Mesendoderm (in vitro differentiated cells): ENCODE results near the gene DGKB.

Experiments used
- DNase-seq: peaks from one replicate; pipeline ENCODE4 v3.0.0; 2013
- H2AK5ac ChIP-seq: 2 replicates; pipeline ENCODE4 v1.6.1; 2013; ENCODE audit warnings: low read length, inconsistent platforms
- H2BK120ac ChIP-seq: 2 replicates; pipeline ENCODE4 v1.6.1; 2013; ENCODE audit warnings: low read depth, mild to moderate bottlenecking, low read length, moderate library complexity, mixed read lengths
- H2BK15ac ChIP-seq: replicated peaks from 2 replicates; pipeline ENCODE4 v1.6.1; 2013; ENCODE audit warnings: low read depth, mild to moderate bottlenecking, moderate library complexity
- H2BK5ac ChIP-seq: 2 replicates; pipeline ENCODE4 v1.6.1; 2013; ENCODE audit warnings: low read length, inconsistent platforms
- H3K18ac ChIP-seq: 2 replicates; pipeline ENCODE4 v1.6.1; 2013; ENCODE audit warnings: mild to moderate bottlenecking, low read length, mixed read lengths
- H3K23ac ChIP-seq: one replicate; pipeline ENCODE4 v1.6.1; 2013; ENCODE audit warnings: low read length
- H3K27ac ChIP-seq: 2 replicates; pipeline ENCODE4 v1.5.1; 2013; ENCODE audit warnings: low read depth, mild to moderate bottlenecking, inconsistent platforms, low read length, moderate library complexity
- H3K27me3 ChIP-seq: 2 replicates; pipeline ENCODE4 v1.6.1; 2013; ENCODE audit warnings: low read length, control low read depth, mild to moderate bottlenecking, inconsistent platforms; ENCODE audit not compliant: insufficient read depth, poor library complexity
- H3K36me3 ChIP-seq: 2 replicates; pipeline ENCODE4 v1.6.1; 2013; ENCODE audit warnings: low read length, inconsistent platforms; ENCODE audit not compliant: control insufficient read depth, insufficient read depth
- H3K4ac ChIP-seq: one replicate; pipeline ENCODE4 v1.6.1; 2013; ENCODE audit warnings: low read depth, mild to moderate bottlenecking, low read length, moderate library complexity
- H3K4me1 ChIP-seq: 2 replicates; pipeline ENCODE4 v1.6.1; 2013; ENCODE audit warnings: low read depth, low read length, inconsistent platforms; ENCODE audit not compliant: control insufficient read depth
- H3K4me2 ChIP-seq: 2 replicates; pipeline ENCODE4 v1.6.1; 2013; ENCODE audit warnings: low read length
- H3K4me3 ChIP-seq: 2 replicates; pipeline ENCODE4 v1.5.1; 2013; ENCODE audit warnings: mild to moderate bottlenecking, low read length
- H3K56ac ChIP-seq: one replicate; pipeline ENCODE4 v1.6.1; 2013; ENCODE audit warnings: low read length
- H3K79me1 ChIP-seq: 2 replicates; pipeline ENCODE4 v1.6.1; 2013; ENCODE audit warnings: low read length, inconsistent platforms
- H3K79me2 ChIP-seq: 2 replicates; pipeline ENCODE4 v1.6.1; 2013; ENCODE audit warnings: mild to moderate bottlenecking, low read length; ENCODE audit not compliant: control insufficient read depth, insufficient read depth
- H3K9ac ChIP-seq: 2 replicates; pipeline ENCODE4 v1.6.1; 2013; ENCODE audit warnings: low read length, inconsistent platforms
- H4K5ac ChIP-seq: one replicate; pipeline ENCODE4 v1.6.1; 2013; ENCODE audit warnings: low read length
- H4K8ac ChIP-seq: one replicate; pipeline ENCODE4 v1.6.1; 2013; ENCODE audit warnings: low read depth, mild to moderate bottlenecking, control low read depth, low read length, moderate library complexity
- WGBS: extraction: QIAGEN DNeasy Blood & Tissue Kit; methylation state at CpG from one replicate; pipeline ENCODE4 v1.1.7; 2013; ENCODE audit warnings: low lambda C conversion rate, missing lambda C conversion rate; ENCODE audit not compliant: insufficient coverage; ENCODE audit errors: extremely low coverage; 5-methylcytosine and 5-hydroxymethylcytosine counted together

DGKB gene

GRCh38 chr7:14501436-14501835 lies 401.1 kb downstream of the DGKB start:
- H3K27me3 ChIP-seq = no peaks in the 10 kb centered on the region
- H3K56ac ChIP-seq = no peak overlapping the region
- no peaks in the 10 kb centered on the region for H3K79me1 ChIP-seq
- H3K9ac ChIP-seq = no peak overlapping the region
- no peak overlapping the region for H2BK15ac ChIP-seq
- no peak overlapping the region for H2BK120ac ChIP-seq
- H3K36me3 ChIP-seq = no peaks in the 10 kb centered on the region
- no peak overlapping the region for H4K8ac ChIP-seq
- H3K27ac ChIP-seq = no peak overlapping the region
- H2AK5ac ChIP-seq = no peak overlapping the region
- WGBS = no CpG with 5 or more reads among the region's 2 CpGs
- H3K23ac ChIP-seq = no peak overlapping the region
- H2BK5ac ChIP-seq = no peak overlapping the region
- no peaks in the 10 kb centered on the region for H3K4me1 ChIP-seq
- no peak overlapping the region for H3K4me2 ChIP-seq
- no peaks in the 10 kb centered on the region for H3K79me2 ChIP-seq
- no peak overlapping the region for H3K4me3 ChIP-seq
- no peak overlapping the region for H4K5ac ChIP-seq
- no peak for DNase-seq
- no peak overlapping the region for H3K18ac ChIP-seq
- no peak overlapping the region for H3K4ac ChIP-seq

- no peak overlapping the region for H2BK5ac ChIP-seq
- H3K27ac ChIP-seq = no peak overlapping the region
- no peak overlapping the region for H3K4ac ChIP-seq
- H3K9ac ChIP-seq = no peak overlapping the region
- WGBS = no CpG with 5 or more reads among the region's 1 CpG
- no peak overlapping the region for H4K8ac ChIP-seq
- H3K4me1 ChIP-seq = no peaks in the 10 kb centered on the region
- no peak for DNase-seq
- H3K79me2 ChIP-seq = no peaks in the 10 kb centered on the region
- no peak overlapping the region for H3K18ac ChIP-seq
- H3K23ac ChIP-seq = no peak overlapping the region
- no peak overlapping the region for H3K4me3 ChIP-seq
- no peaks in the 10 kb centered on the region for H3K27me3 ChIP-seq
- H3K56ac ChIP-seq = no peak overlapping the region
- no peak overlapping the region for H3K4me2 ChIP-seq
- no peak overlapping the region for H2BK120ac ChIP-seq
- H4K5ac ChIP-seq = no peak overlapping the region
- H2AK5ac ChIP-seq = no peak overlapping the region
- H2BK15ac ChIP-seq = no peak overlapping the region
- H3K36me3 ChIP-seq = no peaks in the 10 kb centered on the region
- H3K79me1 ChIP-seq = no peaks in the 10 kb centered on the region
Measured at GRCh38 chr7:14497390-14497789, 405.2 kb downstream of the DGKB start.

GRCh38 chr7:14495633-14496032 lies 406.9 kb downstream of the DGKB start:
- DNase-seq = no peak
- no peak overlapping the region for H3K56ac ChIP-seq
- no peak overlapping the region for H3K4me3 ChIP-seq
- H3K23ac ChIP-seq = no peak overlapping the region
- no peaks in the 10 kb centered on the region for H3K4me1 ChIP-seq
- no peak overlapping the region for H3K27ac ChIP-seq
- H3K4ac ChIP-seq = no peak overlapping the region
- no peak overlapping the region for H4K8ac ChIP-seq
- H2BK5ac ChIP-seq = no peak overlapping the region
- no peak overlapping the region for H2BK15ac ChIP-seq
- no peak overlapping the region for H2BK120ac ChIP-seq
- no peaks in the 10 kb centered on the region for H3K79me1 ChIP-seq
- no peaks in the 10 kb centered on the region for H3K27me3 ChIP-seq
- H3K18ac ChIP-seq = no peak overlapping the region
- no peak overlapping the region for H3K9ac ChIP-seq
- WGBS = no CpG with 5 or more reads among the region's 2 CpGs
- no peaks in the 10 kb centered on the region for H3K36me3 ChIP-seq
- H2AK5ac ChIP-seq = no peak overlapping the region
- no peaks in the 10 kb centered on the region for H3K79me2 ChIP-seq
- H4K5ac ChIP-seq = no peak overlapping the region
- no peak overlapping the region for H3K4me2 ChIP-seq

GRCh38 chr7:14487701-14488395 lies 414.7 kb downstream of the DGKB start:
- Histone ChIP-seq H2BK120ac (no peak overlapping the region), H3K36me3 (no peaks in the 10 kb centered on the region), H3K4me1 (no peaks in the 10 kb centered on the region), H3K4ac (no peak overlapping the region), H3K23ac (no peak overlapping the region), H3K27me3 (no peaks in the 10 kb centered on the region), H3K56ac (no peak overlapping the region), H3K27ac (no peak overlapping the region), H3K79me1 (no peaks in the 10 kb centered on the region), H3K4me2 (no peak overlapping the region), H2BK15ac (no peak overlapping the region), H3K4me3 (no peak overlapping the region), H3K9ac (no peak overlapping the region), H3K18ac (no peak overlapping the region), H2BK5ac (no peak overlapping the region), H4K5ac (no peak overlapping the region), H2AK5ac (no peak overlapping the region), H4K8ac (no peak overlapping the region), H3K79me2 (no peaks in the 10 kb centered on the region)
- no peak for DNase-seq
- no CpG with 5 or more reads among the region's 3 CpGs for WGBS

- Histone ChIP-seq H3K36me3 (no peaks in the 10 kb centered on the region), H3K27ac (no peak overlapping the region), H3K4me1 (no peaks in the 10 kb centered on the region), H3K79me1 (no peaks in the 10 kb centered on the region), H2AK5ac (no peak overlapping the region), H2BK5ac (no peak overlapping the region), H2BK120ac (no peak overlapping the region), H2BK15ac (no peak overlapping the region), H3K4ac (no peak overlapping the region), H4K8ac (no peak overlapping the region), H3K9ac (no peak overlapping the region), H3K4me2 (no peak overlapping the region), H3K56ac (no peak overlapping the region), H4K5ac (no peak overlapping the region), H3K18ac (no peak overlapping the region), H3K79me2 (no peaks in the 10 kb centered on the region), H3K23ac (no peak overlapping the region), H3K27me3 (no peaks in the 10 kb centered on the region), H3K4me3 (no peak overlapping the region)
- no CpG with 5 or more reads among the region's 4 CpGs for WGBS
- no peak for DNase-seq
Measured at GRCh38 chr7:14483663-14484062, 418.9 kb downstream of the DGKB start.

- Histone ChIP-seq H3K4me3 (no peak overlapping the region), H3K9ac (no peak overlapping the region), H3K23ac (no peak overlapping the region), H3K79me1 (no peaks in the 10 kb centered on the region), H2BK120ac (no peak overlapping the region), H3K4ac (no peak overlapping the region), H3K27ac (no peak overlapping the region), H4K5ac (no peak overlapping the region), H3K27me3 (no peaks in the 10 kb centered on the region), H3K18ac (no peak overlapping the region), H2BK5ac (no peak overlapping the region), H2BK15ac (no peak overlapping the region), H3K56ac (no peak overlapping the region), H2AK5ac (no peak overlapping the region), H3K4me2 (no peak overlapping the region), H3K36me3 (no peaks in the 10 kb centered on the region), H4K8ac (no peak overlapping the region), H3K4me1 (no peaks in the 10 kb centered on the region), H3K79me2 (no peaks in the 10 kb centered on the region)
- no CpG with 5 or more reads among the region's 1 CpG for WGBS
- DNase-seq = no peak
Measured at GRCh38 chr7:14480281-14480680, 422.3 kb downstream of the DGKB start.
